GM21737 (cell line): ENCODE data around the gene IGF1R.

Source experiments
- ATAC-seq: cut with Tn5 transposase; IDR thresholded peaks from one replicate; pipeline ENCODE4 v1.9.1; 2021; ENCODE audit warnings: mild to moderate bottlenecking, moderate library complexity; ENCODE audit not compliant: unreplicated experiment

The IGF1R gene

DNA sequence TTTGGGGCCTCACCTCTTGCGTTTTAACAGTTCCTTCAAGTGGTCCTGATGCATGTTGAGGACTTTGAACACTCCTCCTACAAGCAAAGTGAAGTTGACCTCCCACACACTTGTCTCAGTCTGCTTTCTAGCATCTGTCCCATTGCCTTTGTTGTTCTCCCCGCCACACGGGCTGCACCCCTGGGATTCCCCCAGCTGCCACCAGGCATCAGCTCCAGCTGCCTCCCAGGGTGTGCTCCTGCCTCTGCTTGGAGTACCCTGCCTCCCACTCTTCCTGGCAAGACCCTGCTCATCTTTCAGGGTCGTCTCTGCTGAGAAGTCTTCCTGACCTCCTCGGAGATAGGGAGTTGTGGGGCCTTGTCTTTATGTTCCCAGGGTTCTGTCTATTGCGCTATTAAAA, 52.2 kb downstream of the IGF1R start:
- no peak for ATAC-seq

- ATAC-seq, result no peak
Observed at GRCh38 chr15:98703126-98703685, 54.9 kb downstream of the IGF1R start.

DNA sequence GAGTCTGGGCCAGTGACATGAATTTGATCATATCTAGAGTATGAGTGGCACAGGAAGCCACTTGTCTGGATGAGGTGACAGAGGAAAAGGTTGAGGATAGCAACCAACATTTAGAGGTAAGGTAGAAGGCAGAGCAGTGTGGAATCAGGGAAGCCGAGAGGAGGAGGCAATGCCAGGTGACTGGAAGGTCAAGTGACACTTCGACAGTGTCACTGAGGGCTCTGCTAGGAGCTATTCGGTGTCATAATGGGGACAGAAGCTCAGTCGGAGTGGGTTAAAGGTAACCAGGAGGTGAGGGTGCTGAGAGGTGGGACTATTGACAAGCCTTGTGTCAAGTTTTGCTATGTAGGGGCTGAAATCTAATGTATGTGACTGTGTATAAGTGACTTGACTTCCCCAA, 56.7 kb downstream of the IGF1R start:
- ATAC-seq, result no peak

DNA sequence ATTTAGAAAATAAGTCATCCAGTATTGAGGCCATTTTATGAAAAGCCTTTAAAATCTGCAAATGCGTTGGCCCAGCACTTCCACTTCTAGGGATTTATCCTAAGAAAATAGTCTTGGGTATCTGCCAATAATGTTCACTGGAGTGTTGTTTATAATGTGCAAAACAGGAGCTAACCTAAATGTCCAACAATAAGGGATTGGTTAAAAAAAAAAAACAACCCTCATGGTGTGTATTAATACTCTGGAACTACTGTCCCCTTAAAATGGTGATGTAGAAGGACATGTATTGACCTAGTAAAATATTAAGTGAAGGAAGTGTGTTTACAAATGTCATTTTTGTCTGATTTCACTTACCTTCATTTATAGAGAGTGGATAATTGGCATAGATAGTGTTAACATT, 58.0 kb downstream of the IGF1R start:
- ATAC-seq, result no peak

GRCh38 chr15:98706986-98707385, 58.6 kb downstream of the IGF1R start:
- no peak for ATAC-seq

DNA sequence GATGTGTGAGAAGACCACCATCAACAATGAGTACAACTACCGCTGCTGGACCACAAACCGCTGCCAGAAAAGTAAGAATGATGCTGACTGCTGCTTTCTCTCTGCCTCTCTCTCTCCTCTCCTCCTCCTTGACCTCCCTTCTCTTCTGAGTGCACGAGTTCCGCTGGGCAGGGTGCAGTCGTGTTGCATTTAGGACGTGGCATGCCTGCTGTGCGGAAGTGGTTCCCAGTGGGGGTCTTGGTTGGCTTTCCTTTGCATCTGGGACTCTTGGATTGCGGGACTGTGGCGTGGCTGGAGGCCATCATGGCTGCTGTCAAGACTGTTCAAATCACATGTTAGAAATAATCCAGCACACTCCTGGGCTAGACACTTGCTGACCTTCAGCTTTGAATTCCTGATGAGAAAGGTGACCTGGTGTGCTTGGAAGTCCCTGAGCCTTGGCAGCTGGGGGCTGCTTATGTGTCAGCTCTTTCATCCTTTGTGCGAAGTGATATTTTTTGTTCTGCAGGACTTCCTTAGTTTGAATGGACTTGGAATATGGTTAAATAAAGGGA, 59.8 kb downstream of the IGF1R start:
- no peak for ATAC-seq

- ATAC-seq, result no peak
Observed at GRCh38 chr15:98711810-98712209, 63.5 kb downstream of the IGF1R start.

DNA sequence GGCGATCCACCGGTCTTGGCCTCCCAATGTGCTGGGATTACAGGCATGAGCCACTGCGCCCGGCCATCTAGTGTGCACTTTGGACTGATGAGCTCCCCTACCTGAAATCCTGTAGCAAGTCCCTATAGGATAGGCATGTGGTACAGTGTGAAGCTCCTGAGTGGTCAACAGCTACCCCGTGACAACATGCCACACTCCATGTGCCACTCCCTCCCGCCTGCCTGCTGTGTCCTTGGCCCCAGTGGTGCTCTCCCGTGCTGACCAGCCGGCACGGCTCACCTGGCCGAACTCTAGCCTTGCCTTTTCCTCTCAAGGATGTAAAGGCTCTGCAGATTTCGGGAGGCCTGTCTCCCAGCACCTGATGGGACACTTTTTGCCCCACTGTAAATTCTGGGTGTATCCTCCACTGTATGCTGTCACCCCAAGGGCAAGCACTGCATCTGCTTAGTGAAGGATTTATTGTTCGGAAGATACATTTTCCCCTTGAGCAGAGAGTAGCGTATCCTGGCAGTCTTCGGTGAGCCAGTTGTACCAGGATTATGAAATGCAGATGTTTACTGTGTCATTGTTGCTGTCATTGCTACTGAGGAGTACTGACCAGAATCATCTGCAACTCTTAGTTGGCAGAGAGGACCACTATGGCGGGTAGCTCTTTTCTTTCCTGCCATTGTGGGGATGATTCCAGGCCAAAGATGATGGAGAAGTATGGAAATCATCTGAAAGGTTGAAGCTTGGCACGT, 64.7 kb downstream of the IGF1R start:
- no peak for ATAC-seq

DNA sequence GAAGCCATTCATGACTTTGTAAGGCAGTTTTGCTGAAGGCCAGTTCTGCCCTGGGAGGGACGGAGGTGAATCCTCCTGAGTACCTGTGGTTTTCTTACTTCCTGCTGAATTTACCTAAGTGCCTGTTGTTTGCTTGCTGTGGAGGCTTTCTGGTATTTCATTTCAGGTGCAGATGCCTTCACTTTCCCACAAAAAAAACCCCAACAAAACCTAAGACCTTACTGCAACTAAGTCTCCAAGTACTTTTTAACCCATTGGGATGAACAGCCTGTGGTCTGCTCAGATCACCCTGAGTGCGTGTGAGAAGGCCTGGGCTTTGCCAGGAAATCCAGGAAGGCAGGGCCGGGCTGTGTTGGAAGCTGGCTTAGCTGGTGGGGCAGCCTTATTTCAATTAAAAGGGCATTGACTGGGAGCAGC, 65.3 kb downstream of the IGF1R start:
- peak; percentile 54 for ATAC-seq

DNA sequence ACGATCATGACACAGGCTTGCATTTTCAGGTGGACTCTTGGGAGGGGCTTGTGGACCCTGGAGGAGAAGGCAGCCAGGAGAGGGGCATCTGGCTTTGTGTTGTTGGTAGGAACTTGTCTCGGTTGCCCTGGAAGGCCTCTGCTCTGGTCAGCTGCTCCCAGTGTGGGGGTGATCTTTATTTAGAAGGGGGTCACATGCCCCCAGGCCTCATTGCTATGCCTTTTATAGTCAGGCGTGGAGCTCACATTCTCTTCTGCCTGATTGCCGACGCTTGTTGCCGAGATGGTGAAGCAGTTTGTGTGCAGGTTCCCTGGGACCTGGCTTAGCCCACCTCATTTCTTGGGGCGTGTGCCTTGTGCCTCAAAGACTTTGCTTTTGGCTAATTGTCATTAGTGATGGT, 66.6 kb downstream of the IGF1R start:
- no peak for ATAC-seq

- no peak for ATAC-seq
Observed at GRCh38 chr15:98715401-98715800, 67.1 kb downstream of the IGF1R start.

- ATAC-seq, result no peak
Observed at GRCh38 chr15:98715890-98716443, 67.6 kb downstream of the IGF1R start.

GRCh38 chr15:98717371-98717770, 69.0 kb downstream of the IGF1R start:
- no peak for ATAC-seq

- no peak for ATAC-seq
Observed at GRCh38 chr15:98717942-98718341, 69.6 kb downstream of the IGF1R start.

DNA sequence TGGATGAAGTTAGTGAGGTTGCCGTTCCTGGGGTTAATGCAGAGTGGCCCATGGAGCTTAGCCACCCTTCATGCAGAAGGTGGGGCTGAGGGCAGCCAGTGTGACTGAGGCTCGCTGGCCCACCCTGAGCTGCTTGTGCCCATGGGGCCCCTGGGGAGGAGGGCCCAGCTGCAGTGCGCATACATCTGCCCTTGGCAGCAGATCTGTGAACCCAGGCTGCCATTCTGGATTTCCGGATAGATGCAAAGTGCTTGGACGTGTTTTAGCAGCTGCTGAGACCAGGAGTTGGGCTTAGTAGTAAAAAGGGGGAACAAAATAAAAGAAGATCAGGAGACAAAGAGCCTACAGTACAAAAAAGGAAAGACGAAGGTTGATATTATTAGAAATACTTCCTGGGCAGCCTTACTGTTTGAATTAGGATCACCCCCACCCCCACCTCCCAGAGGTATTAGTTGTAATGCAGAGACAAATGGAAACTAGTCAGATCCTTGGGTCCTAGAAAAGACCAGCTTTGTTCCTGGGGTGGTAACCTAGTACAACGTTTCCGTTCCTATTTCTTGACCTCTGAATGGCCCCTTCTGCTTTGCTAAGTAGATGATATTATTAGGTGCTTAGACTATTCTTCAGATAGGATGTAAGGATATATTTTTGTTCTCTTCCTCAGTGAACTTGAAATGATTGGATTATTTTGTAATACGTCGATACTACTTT, 70.2 kb downstream of the IGF1R start:
- ATAC-seq, result no peak

GRCh38 chr15:98719137-98719740, 70.9 kb downstream of the IGF1R start:
- ATAC-seq, result no peak

- ATAC-seq, result no peak
Observed at GRCh38 chr15:98720031-98720430, 71.7 kb downstream of the IGF1R start.

DNA sequence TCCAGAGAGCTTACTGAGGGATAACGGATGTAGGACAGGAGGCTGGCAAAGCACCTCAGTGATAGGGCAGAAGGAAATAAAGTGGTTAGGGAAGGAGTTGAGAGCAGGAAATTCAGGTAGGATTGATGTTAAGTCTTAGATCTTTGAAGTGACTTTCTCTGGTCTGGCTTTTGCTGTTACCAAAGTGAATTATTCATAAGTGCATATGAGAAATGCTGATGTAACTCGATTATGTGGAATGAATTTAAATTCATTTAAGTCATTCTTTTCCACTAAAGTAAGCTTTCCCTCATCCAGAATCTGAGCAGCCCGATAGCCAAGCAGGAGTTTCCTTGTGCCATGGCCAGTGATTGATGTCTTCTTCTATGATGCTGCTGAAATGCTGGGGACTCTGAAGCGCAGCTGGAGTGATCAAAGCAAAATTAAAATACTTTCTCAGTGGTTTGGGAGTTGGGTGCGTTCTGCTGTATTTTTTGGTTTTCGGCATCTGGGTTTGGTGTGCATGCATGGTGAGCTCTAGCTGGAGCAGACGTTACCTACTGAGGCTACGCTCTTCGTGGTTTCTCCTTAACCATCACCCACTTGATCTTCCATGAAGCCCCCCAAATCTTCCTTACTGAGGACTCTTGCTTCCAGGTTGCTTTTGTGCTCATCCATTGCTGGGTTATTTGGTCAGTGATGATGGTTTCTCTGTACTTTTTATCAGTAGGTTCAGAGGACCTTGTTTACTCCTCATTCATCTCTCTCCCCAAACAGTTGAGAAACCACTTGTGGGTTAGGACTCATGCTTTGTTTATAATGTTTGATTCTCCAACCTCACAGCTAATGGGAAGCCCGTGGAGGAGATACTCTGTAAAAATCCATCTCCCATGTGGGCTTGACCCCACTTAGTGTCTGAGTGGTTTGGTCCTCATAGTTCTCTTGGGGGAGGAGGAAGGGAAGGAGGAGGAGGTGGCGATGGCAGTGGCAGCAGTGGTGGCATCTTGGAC, 72.5 kb downstream of the IGF1R start:
- ATAC-seq, result no peak

- ATAC-seq, result no peak
Observed at GRCh38 chr15:98722209-98722608, 73.9 kb downstream of the IGF1R start.

- ATAC-seq, result no peak
Observed at GRCh38 chr15:98722645-98723044, 74.3 kb downstream of the IGF1R start.
